Fibroblast of peridontal ligament (primary cell): ENCODE results near the gene PSMD1.

Source experiments
- DNase-seq: peaks from one replicate; pipeline ENCODE4 v3.0.0-alpha.2; 2010; ENCODE audit errors: extremely low read depth

Gene PSMD1

GRCh38 chr2:231207734-231208133 lies 151.1 kb downstream of the PSMD1 start:
- no peak for DNase-seq

- DNase-seq: no peak
These were observed 154.1 kb downstream of the PSMD1 start for GRCh38 chr2:231210782-231211181.

GRCh38 chr2:231211486-231211885 lies 154.8 kb downstream of the PSMD1 start:
- peak; percentile 31 for DNase-seq

- no peak for DNase-seq
These were observed 155.7 kb downstream of the PSMD1 start for GRCh38 chr2:231212329-231212845.

GRCh38 chr2:231213931-231214642 lies 157.4 kb downstream of the PSMD1 start:
- DNase-seq: no peak

- DNase-seq: no peak
These were observed 161.7 kb downstream of the PSMD1 start for GRCh38 chr2:231218366-231218765.

GRCh38 chr2:231219289-231219688 lies 162.6 kb downstream of the PSMD1 start:
- DNase-seq: no peak

- DNase-seq: peak; percentile 7
These were observed 165.1 kb downstream of the PSMD1 start for GRCh38 chr2:231221761-231222160.
